HCT116 (cell line): Measurements from ENCODE around the gene SMYD3.

Experiments
- CEBPB ChIP-seq: IDR thresholded peaks from 2 replicates; pipeline ENCODE4 v1.6.1; 2012; ENCODE audit warnings: low read depth
- EGR1 ChIP-seq: IDR thresholded peaks from 2 replicates; pipeline ENCODE4 v1.6.1; 2012; ENCODE audit warnings: low read depth
- FOSL1 ChIP-seq: IDR thresholded peaks from 2 replicates; pipeline ENCODE4 v1.6.1; 2012; ENCODE audit warnings: low read depth
- POLR2A ChIP-seq: IDR thresholded peaks from 2 replicates; pipeline ENCODE4 v1.7.0; 2011; ENCODE audit warnings: borderline replicate concordance; ENCODE audit not compliant: insufficient read depth, insufficient read length; ENCODE audit errors: extremely low read depth
- POLR2AphosphoS5 ChIP-seq: IDR thresholded peaks from 2 replicates; pipeline ENCODE4 v1.6.1; 2011; ENCODE audit warnings: mild to moderate bottlenecking, low read depth, low read length, moderate library complexity
- RAD21 ChIP-seq: IDR thresholded peaks from 2 replicates; pipeline ENCODE4 v1.6.1; 2012; ENCODE audit warnings: low read depth, mild to moderate bottlenecking
- SP1 ChIP-seq: IDR thresholded peaks from 2 replicates; pipeline ENCODE4 v1.6.1; 2012; ENCODE audit warnings: low read depth
- SRF ChIP-seq: IDR thresholded peaks from 2 replicates; pipeline ENCODE4 v1.6.1; 2012; ENCODE audit warnings: low read depth
- ZNF274 ChIP-seq: fragments of 200-500 bp; sonication (Bioruptor generic); IDR thresholded peaks from 2 replicates; pipeline ENCODE4 v1.6.1; 2014; ENCODE audit warnings: mild to moderate bottlenecking, low read depth, low read length, inconsistent platforms
- TF ChIP-seq, protein P1 (sequence below), 3 experiments: fragments of 200-600 bp in 1 of 3; sonication (generic) in 1 of 3; IDR thresholded peaks in 2 of 3; conservative IDR thresholded peaks in 1 of 3; 2 replicates each; pipeline ENCODE4 v1.5.1; 2012 to 2017; ENCODE audit warnings: low read depth in 2 of 3, low read length in 2 of 3, antibody characterized with exemption in 1 of 3, borderline replicate concordance in 1 of 3, control low read depth in 1 of 3, mild to moderate bottlenecking in 1 of 3, mixed read lengths in 1 of 3, mixed run types in 1 of 3, moderate library complexity in 1 of 3; ENCODE audit not compliant: insufficient read depth in 1 of 3
- TF ChIP-seq, protein P2 (sequence below): IDR thresholded peaks from 2 replicates; pipeline ENCODE4 v1.6.1; 2011; ENCODE audit warnings: mild to moderate bottlenecking, low read length, moderate library complexity; ENCODE audit not compliant: insufficient replicate concordance; ENCODE audit errors: extremely low read depth
- TF ChIP-seq, protein P3 (sequence below): IDR thresholded peaks from 2 replicates; pipeline ENCODE4 v1.6.1; 2012; ENCODE audit warnings: low read depth
- TF ChIP-seq, protein P4 (sequence below): IDR thresholded peaks from 2 replicates; pipeline ENCODE4 v1.6.1; 2012

DNA sequence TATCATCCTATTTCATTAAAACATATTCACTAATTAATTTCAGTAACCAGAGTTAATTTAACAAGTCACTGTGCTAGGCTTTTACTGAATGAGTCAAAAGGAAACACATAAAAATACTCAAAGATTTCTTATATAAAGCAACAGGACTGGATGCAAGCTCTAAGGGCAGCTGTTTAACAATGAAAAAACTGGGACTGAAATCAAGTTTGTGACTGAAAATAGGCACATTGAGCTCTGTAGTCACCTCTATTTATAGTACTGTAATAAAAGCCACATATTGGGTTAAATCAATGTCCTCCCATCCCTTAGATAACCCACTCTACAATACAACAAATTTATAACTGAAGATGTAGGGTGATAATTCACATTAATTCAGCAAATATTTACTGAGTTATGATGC is 52.4 kb downstream of the SMYD3 start:
- TF ChIP-seq POLR2A (no peak), SRF (no peak), POLR2AphosphoS5 (no peak), CEBPB (no peak), FOSL1 (no peak), RAD21 (no peak), EGR1 (no peak), SP1 (no peak), ZNF274 (no peak)
- TF ChIP-seq, protein P1, sequence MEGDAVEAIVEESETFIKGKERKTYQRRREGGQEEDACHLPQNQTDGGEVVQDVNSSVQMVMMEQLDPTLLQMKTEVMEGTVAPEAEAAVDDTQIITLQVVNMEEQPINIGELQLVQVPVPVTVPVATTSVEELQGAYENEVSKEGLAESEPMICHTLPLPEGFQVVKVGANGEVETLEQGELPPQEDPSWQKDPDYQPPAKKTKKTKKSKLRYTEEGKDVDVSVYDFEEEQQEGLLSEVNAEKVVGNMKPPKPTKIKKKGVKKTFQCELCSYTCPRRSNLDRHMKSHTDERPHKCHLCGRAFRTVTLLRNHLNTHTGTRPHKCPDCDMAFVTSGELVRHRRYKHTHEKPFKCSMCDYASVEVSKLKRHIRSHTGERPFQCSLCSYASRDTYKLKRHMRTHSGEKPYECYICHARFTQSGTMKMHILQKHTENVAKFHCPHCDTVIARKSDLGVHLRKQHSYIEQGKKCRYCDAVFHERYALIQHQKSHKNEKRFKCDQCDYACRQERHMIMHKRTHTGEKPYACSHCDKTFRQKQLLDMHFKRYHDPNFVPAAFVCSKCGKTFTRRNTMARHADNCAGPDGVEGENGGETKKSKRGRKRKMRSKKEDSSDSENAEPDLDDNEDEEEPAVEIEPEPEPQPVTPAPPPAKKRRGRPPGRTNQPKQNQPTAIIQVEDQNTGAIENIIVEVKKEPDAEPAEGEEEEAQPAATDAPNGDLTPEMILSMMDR (IDR thresholded peaks at IDR 0.05 in 2 of 3, conservative IDR thresholded peaks at IDR 0.05 in 1 of 3; ENCODE audit: borderline replicate concordance in 1 of 3, insufficient read depth in 1 of 3, low read depth in 2 of 3, low read length in 2 of 3), result no peak
- TF ChIP-seq, protein P2, sequence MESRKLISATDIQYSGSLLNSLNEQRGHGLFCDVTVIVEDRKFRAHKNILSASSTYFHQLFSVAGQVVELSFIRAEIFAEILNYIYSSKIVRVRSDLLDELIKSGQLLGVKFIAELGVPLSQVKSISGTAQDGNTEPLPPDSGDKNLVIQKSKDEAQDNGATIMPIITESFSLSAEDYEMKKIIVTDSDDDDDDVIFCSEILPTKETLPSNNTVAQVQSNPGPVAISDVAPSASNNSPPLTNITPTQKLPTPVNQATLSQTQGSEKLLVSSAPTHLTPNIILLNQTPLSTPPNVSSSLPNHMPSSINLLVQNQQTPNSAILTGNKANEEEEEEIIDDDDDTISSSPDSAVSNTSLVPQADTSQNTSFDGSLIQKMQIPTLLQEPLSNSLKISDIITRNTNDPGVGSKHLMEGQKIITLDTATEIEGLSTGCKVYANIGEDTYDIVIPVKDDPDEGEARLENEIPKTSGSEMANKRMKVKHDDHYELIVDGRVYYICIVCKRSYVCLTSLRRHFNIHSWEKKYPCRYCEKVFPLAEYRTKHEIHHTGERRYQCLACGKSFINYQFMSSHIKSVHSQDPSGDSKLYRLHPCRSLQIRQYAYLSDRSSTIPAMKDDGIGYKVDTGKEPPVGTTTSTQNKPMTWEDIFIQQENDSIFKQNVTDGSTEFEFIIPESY, result no peak
- TF ChIP-seq, protein P3, sequence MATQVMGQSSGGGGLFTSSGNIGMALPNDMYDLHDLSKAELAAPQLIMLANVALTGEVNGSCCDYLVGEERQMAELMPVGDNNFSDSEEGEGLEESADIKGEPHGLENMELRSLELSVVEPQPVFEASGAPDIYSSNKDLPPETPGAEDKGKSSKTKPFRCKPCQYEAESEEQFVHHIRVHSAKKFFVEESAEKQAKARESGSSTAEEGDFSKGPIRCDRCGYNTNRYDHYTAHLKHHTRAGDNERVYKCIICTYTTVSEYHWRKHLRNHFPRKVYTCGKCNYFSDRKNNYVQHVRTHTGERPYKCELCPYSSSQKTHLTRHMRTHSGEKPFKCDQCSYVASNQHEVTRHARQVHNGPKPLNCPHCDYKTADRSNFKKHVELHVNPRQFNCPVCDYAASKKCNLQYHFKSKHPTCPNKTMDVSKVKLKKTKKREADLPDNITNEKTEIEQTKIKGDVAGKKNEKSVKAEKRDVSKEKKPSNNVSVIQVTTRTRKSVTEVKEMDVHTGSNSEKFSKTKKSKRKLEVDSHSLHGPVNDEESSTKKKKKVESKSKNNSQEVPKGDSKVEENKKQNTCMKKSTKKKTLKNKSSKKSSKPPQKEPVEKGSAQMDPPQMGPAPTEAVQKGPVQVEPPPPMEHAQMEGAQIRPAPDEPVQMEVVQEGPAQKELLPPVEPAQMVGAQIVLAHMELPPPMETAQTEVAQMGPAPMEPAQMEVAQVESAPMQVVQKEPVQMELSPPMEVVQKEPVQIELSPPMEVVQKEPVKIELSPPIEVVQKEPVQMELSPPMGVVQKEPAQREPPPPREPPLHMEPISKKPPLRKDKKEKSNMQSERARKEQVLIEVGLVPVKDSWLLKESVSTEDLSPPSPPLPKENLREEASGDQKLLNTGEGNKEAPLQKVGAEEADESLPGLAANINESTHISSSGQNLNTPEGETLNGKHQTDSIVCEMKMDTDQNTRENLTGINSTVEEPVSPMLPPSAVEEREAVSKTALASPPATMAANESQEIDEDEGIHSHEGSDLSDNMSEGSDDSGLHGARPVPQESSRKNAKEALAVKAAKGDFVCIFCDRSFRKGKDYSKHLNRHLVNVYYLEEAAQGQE, result no peak
- TF ChIP-seq, protein P4, sequence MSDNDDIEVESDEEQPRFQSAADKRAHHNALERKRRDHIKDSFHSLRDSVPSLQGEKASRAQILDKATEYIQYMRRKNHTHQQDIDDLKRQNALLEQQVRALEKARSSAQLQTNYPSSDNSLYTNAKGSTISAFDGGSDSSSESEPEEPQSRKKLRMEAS, result no peak
